AG04449 (cell line): ENCODE results near the gene MAP7D3.

ENCODE experiments used
- CTCF ChIA-PET: fragments of 350-600 bp; formaldehyde crosslinking; extraction: SDS; loops from one replicate; lab custom pipeline; 2021; ENCODE audit warnings: antibody characterized with exemption; lab: Yijun Ruan, JAX
- POLR2A ChIA-PET: fragments of 400-600, 350-600 bp; formaldehyde crosslinking; extraction: SDS; loops from one replicate; lab custom pipeline; 2020; ENCODE audit warnings: antibody characterized with exemption, inconsistent platforms; lab: Yijun Ruan, JAX
- DNase-seq: peaks from one replicate; pipeline ENCODE4 v3.0.0-alpha.2; 2010; ENCODE audit warnings: low read depth, low spot score
- H3K4me3 ChIP-seq: 2 replicates; pipeline ENCODE4 v1.5.1; 2011; ENCODE audit warnings: low read depth, mild to moderate bottlenecking, control low read depth, low read length
- CTCF ChIP-seq: IDR thresholded peaks from one replicate; pipeline ENCODE4 v1.5.1; 2011; ENCODE audit warnings: mild to moderate bottlenecking, moderate library complexity, low read length, control low read depth, inconsistent platforms; ENCODE audit not compliant: insufficient read depth; ENCODE audit errors: missing control alignments

The MAP7D3 gene

GRCh38 chrX:136266828-136267227, 15.6 kb upstream of the MAP7D3 start:
- ChIA-PET CTCF (interaction anchor here (0.8 to 4.4 kb wide), 7 partner anchors 9 to 238 kb away, joined by 3 to 72 read pairs (median 4); no protein-coding TSS in a partner anchor), POLR2A (no interaction called here)
- no peak for DNase-seq
- no peak overlapping the region for H3K4me3 ChIP-seq
- TF ChIP-seq CTCF = no peak

- TF ChIP-seq CTCF = no peak
- CTCF ChIA-PET = no interaction called here
Observed at GRCh38 chrX:136262812-136263315, 11.7 kb upstream of the MAP7D3 start.

GRCh38 chrX:136262243-136262642, 11.0 kb upstream of the MAP7D3 start:
- no peak for TF ChIP-seq CTCF
- H3K4me3 ChIP-seq = no peak overlapping the region
- DNase-seq = no peak
- CTCF ChIA-PET = interaction anchor here (1.4 kb wide), 1 partner anchor 99 kb away, joined by 4 read pairs; no protein-coding TSS in a partner anchor
- POLR2A ChIA-PET = no interaction called here

More at GRCh38 chrX:136262812-136263315, 11.7 kb upstream of the MAP7D3 start:
- DNase-seq = no peak
- POLR2A ChIA-PET = no interaction called here
- no peak overlapping the region for H3K4me3 ChIP-seq

- ChIA-PET POLR2A (no interaction called here), CTCF (interaction anchor here (1.0 to 1.4 kb wide), 3 partner anchors 10 to 233 kb away, joined by 3 to 4 read pairs (median 4); no protein-coding TSS in a partner anchor)
- no peak for TF ChIP-seq CTCF
- no peak overlapping the region for H3K4me3 ChIP-seq
- no peak for DNase-seq
Observed at GRCh38 chrX:136261321-136261720, 10.1 kb upstream of the MAP7D3 start.

- TF ChIP-seq CTCF = no peak
- POLR2A ChIA-PET = no interaction called here
- DNase-seq = peak; percentile 70
- H3K4me3 ChIP-seq = no peak overlapping the region
- CTCF ChIA-PET = interaction anchor here (1.0 to 1.4 kb wide), 3 partner anchors 11 to 232 kb away, joined by 3 to 4 read pairs (median 4); no protein-coding TSS in a partner anchor
Observed at GRCh38 chrX:136260776-136261175, 9.6 kb upstream of the MAP7D3 start.

- DNase-seq = no peak
- CTCF ChIA-PET = no interaction called here
- no peak overlapping the region for H3K4me3 ChIP-seq
- TF ChIP-seq CTCF = no peak
- POLR2A ChIA-PET = interaction anchor here (0.7 kb wide), 1 partner anchor 63 kb away, joined by 3 read pairs; no protein-coding TSS in a partner anchor
Observed at GRCh38 chrX:136259543-136259942, 8.3 kb upstream of the MAP7D3 start.
